Effector CD8-positive, alpha-beta T cell (primary cell): ENCODE data around the gene EHMT1.
"Not testable (repeated sequence)": the region's sequence is repeated elsewhere in the genome, so short reads cannot be mapped to it uniquely, and the experiment has no call there.

Experiments
- DNase-seq: peaks from one replicate; lab custom pipeline; 2025; lab: John Stamatoyannopoulos, UW

EHMT1 gene

GRCh38 chr9:137615387-137615871 is 3.4 kb upstream of the EHMT1 start:
- DNase-seq: no peak

GRCh38 chr9:137619240-137620047 is 639 bp downstream of the EHMT1 start:
- DNase-seq: no peak

- DNase-seq: no peak
These were observed 1.2 kb downstream of the EHMT1 start for GRCh38 chr9:137620048-137620405.

GRCh38 chr9:137620581-137620980 is 1.8 kb downstream of the EHMT1 start:
- no peak for DNase-seq

GRCh38 chr9:137621131-137621757 is 2.4 kb downstream of the EHMT1 start:
- no peak for DNase-seq

- not testable (repeated sequence) for DNase-seq
These were observed 3.4 kb downstream of the EHMT1 start for GRCh38 chr9:137622211-137622610.

- DNase-seq: no peak
These were observed 7.7 kb downstream of the EHMT1 start for GRCh38 chr9:137626464-137626863.

- not testable (repeated sequence) for DNase-seq
These were observed 8.6 kb downstream of the EHMT1 start for GRCh38 chr9:137627406-137627805.

- no peak for DNase-seq
These were observed 11.3 kb downstream of the EHMT1 start for GRCh38 chr9:137630126-137630525.

GRCh38 chr9:137630679-137631078 is 11.9 kb downstream of the EHMT1 start:
- DNase-seq: no peak

- DNase-seq: no peak
These were observed 12.8 kb downstream of the EHMT1 start for GRCh38 chr9:137631345-137632229.

GRCh38 chr9:137632230-137633161 is 13.7 kb downstream of the EHMT1 start:
- no peak for DNase-seq

- DNase-seq: no peak
These were observed 15.2 kb downstream of the EHMT1 start for GRCh38 chr9:137634016-137634415.

- DNase-seq: no peak
These were observed 19.9 kb downstream of the EHMT1 start for GRCh38 chr9:137638680-137639079.

- DNase-seq: no peak
These were observed 20.7 kb downstream of the EHMT1 start for GRCh38 chr9:137639303-137640051.

- no peak for DNase-seq
These were observed 22.1 kb downstream of the EHMT1 start for GRCh38 chr9:137640862-137641261.

- DNase-seq: no peak
These were observed 23.4 kb downstream of the EHMT1 start for GRCh38 chr9:137642118-137642601.

- no peak for DNase-seq
These were observed 24.1 kb downstream of the EHMT1 start for GRCh38 chr9:137642892-137643291.

GRCh38 chr9:137643921-137644320 is 25.1 kb downstream of the EHMT1 start:
- DNase-seq: no peak

GRCh38 chr9:137645211-137645610 is 26.4 kb downstream of the EHMT1 start:
- no peak for DNase-seq
